GM12891 (cell line): ENCODE results near the gene KIF1A.

Source experiments
- POLR2A ChIP-seq: IDR thresholded peaks from 2 replicates; pipeline ENCODE4 v1.6.1; 2011; ENCODE audit warnings: low read depth, low read length, control low read depth
- POLR2AphosphoS5 ChIP-seq: IDR thresholded peaks from 2 replicates; pipeline ENCODE4 v1.6.1; 2011; ENCODE audit warnings: low read depth, low read length, control low read depth
- POU2F2 ChIP-seq: IDR thresholded peaks from 2 replicates; pipeline ENCODE4 v1.6.1; 2011; ENCODE audit warnings: low read depth, mild to moderate bottlenecking, control low read depth, low read length, moderate library complexity
- SPI1 ChIP-seq: IDR thresholded peaks from 2 replicates; pipeline ENCODE4 v1.6.1; 2011; ENCODE audit warnings: low read depth, low read length, control low read depth
- TAF1 ChIP-seq: IDR thresholded peaks from 2 replicates; pipeline ENCODE4 v1.6.1; 2011; ENCODE audit warnings: low read depth, low read length, control low read depth

GRCh38 chr2:240789051-240789453 is 31.0 kb downstream of the KIF1A start:
- TF ChIP-seq POLR2A: no peak
- TF ChIP-seq POLR2AphosphoS5: no peak
- TF ChIP-seq TAF1: no peak
- no peak for TF ChIP-seq POU2F2
- no peak for TF ChIP-seq SPI1
